Endothelial cell of umbilical vein (primary cell): ENCODE data around the gene ICA1L. TPM values are rescaled to one million over a fixed set of nuclear protein-coding genes. Genes with fewer than 3 reads are reported as not detected.

ENCODE experiments used
- BruUV-seq: library from RNA; stranded (reverse); fragments of 400-500 nt; replicated peaks from 2 replicates; lab custom pipeline; 2021; lab: Mats Ljungman, UMichigan
- CTCF ChIA-PET: fragments of 300-600, 350-600 bp; sonication (Branson Sonifier 250); formaldehyde crosslinking; loops from one replicate; lab custom pipeline; 2021; ENCODE audit warnings: antibody characterized with exemption, inconsistent platforms; lab: Charles Lee
- POLR2A ChIA-PET: fragments of 300-600, 350-600 bp; sonication (Branson Sonifier 250); formaldehyde crosslinking; loops from one replicate; lab custom pipeline; 2021; ENCODE audit warnings: antibody characterized with exemption, inconsistent platforms; lab: Charles Lee
- DNase-seq: peaks from one replicate; pipeline ENCODE4 v3.0.0-alpha.2; 2011; ENCODE audit warnings: low read depth, low spot score
- FAIRE-seq: peaks from 2 replicates; lab custom pipeline; 2011; peaks lifted over from hg19 to GRCh38; lab: Jason Lieb, UNC
- H2AFZ ChIP-seq: 2 replicates; pipeline ENCODE4 v1.6.0; 2012; ENCODE audit warnings: low read depth, low read length, control low read depth, inconsistent platforms
- H3K27ac ChIP-seq: 2 replicates; pipeline ENCODE4 v1.5.1; 2011; ENCODE audit warnings: low read depth, mild to moderate bottlenecking, control low read depth, low read length, moderate library complexity; ENCODE audit not compliant: insufficient read depth
- H3K27me3 ChIP-seq, 2 experiments: 2 replicates each; pipeline versions ENCODE4 v1.6.0 to v1.6.1; 2011; ENCODE audit warnings: low read length in 2 of 2, mixed read lengths in 1 of 2; ENCODE audit not compliant: control insufficient read depth in 2 of 2, insufficient read depth in 2 of 2
- H3K36me3 ChIP-seq, 2 experiments: 2 replicates in 1 of 2; 3 replicates in 1 of 2; pipeline ENCODE4 v1.5.1; 2011; ENCODE audit warnings: low read length in 2 of 2, mild to moderate bottlenecking in 1 of 2, moderate library complexity in 1 of 2; ENCODE audit not compliant: control insufficient read depth in 2 of 2, insufficient read depth in 2 of 2; ENCODE audit errors: extremely low read depth in 1 of 2
- H3K4me1 ChIP-seq: 3 replicates; pipeline ENCODE4 v1.5.1; 2011; ENCODE audit warnings: mild to moderate bottlenecking, low read length; ENCODE audit not compliant: control insufficient read depth, insufficient read depth; ENCODE audit errors: extremely low read depth
- H3K4me2 ChIP-seq: 2 replicates; pipeline ENCODE4 v1.6.1; 2011; ENCODE audit warnings: low read length, control low read depth, mixed read lengths; ENCODE audit not compliant: insufficient read depth
- H3K4me3 ChIP-seq, 3 experiments: fragments of 200-600 bp in 1 of 3; sonication (generic), shearing (Covaris generic) in 1 of 3; replicated peaks in 1 of 3; 2 replicates each; pipeline ENCODE4 v1.5.1; 2011 to 2016; ENCODE audit warnings: control low read depth in 3 of 3, low read length in 3 of 3, mild to moderate bottlenecking in 2 of 3, inconsistent platforms in 1 of 3, low read depth in 1 of 3, moderate library complexity in 1 of 3; ENCODE audit not compliant: insufficient read depth in 1 of 3
- H3K79me2 ChIP-seq: 2 replicates; pipeline ENCODE4 v1.6.0; 2012; ENCODE audit warnings: low read length, inconsistent platforms; ENCODE audit not compliant: control insufficient read depth, insufficient read depth
- H3K9ac ChIP-seq: replicated peaks from 2 replicates; pipeline ENCODE3; 2011; ENCODE audit warnings: low read length, control low read depth; ENCODE audit not compliant: insufficient read depth; ENCODE audit errors: extremely low read depth
- H3K9me1 ChIP-seq: replicated peaks from 3 replicates; pipeline ENCODE4 v1.6.0; 2011; ENCODE audit warnings: mild to moderate bottlenecking, low read length; ENCODE audit not compliant: control insufficient read depth, insufficient read depth; ENCODE audit errors: extremely low read depth
- H3K9me3 ChIP-seq: replicated peaks from 2 replicates; pipeline ENCODE4 v1.5.1; 2012; ENCODE audit warnings: low read length, inconsistent platforms; ENCODE audit not compliant: control insufficient read depth, insufficient read depth
- H4K20me1 ChIP-seq: replicated peaks from 2 replicates; pipeline ENCODE3; 2011; ENCODE audit warnings: mild to moderate bottlenecking, low read length; ENCODE audit not compliant: control insufficient read depth, insufficient read depth; ENCODE audit errors: extremely low read depth
- CTCF ChIP-seq, 2 donors: IDR thresholded peaks; 1 replicate in 1 of 2; 2 replicates in 1 of 2; pipeline ENCODE4 v1.5.1; 2011; ENCODE audit warnings: low read length in 2 of 2, mild to moderate bottlenecking in 2 of 2, moderate library complexity in 2 of 2, control low read depth in 1 of 2, inconsistent platforms in 1 of 2, low read depth in 1 of 2; ENCODE audit not compliant: insufficient read depth in 1 of 2; ENCODE audit errors: extremely low read depth in 1 of 2
- EZH2 ChIP-seq: IDR thresholded peaks from 2 replicates; pipeline ENCODE4 v1.6.1; 2012; ENCODE audit warnings: borderline replicate concordance, low read depth, mild to moderate bottlenecking, moderate library complexity, low read length, inconsistent platforms; ENCODE audit not compliant: severe bottlenecking
- FOS ChIP-seq: IDR thresholded peaks from 2 replicates; pipeline ENCODE4 v1.6.1; 2011; ENCODE audit warnings: mild to moderate bottlenecking, low read length, moderate library complexity, borderline replicate concordance; ENCODE audit not compliant: insufficient read depth
- JUN ChIP-seq: IDR thresholded peaks from 2 replicates; pipeline ENCODE4 v1.6.1; 2011; ENCODE audit warnings: borderline replicate concordance, low read depth; ENCODE audit not compliant: insufficient read length, insufficient read depth
- MYC ChIP-seq: IDR thresholded peaks from one replicate; pipeline ENCODE4 v1.6.1; 2011; ENCODE audit warnings: mild to moderate bottlenecking, low read depth, low read length
- POLR2A ChIP-seq: IDR thresholded peaks from 2 replicates; pipeline ENCODE4 v1.6.1; 2012; ENCODE audit warnings: low read depth, mild to moderate bottlenecking, control low read depth, low read length
- POLR2AphosphoS5 ChIP-seq: IDR thresholded peaks from 2 replicates; pipeline ENCODE4 v1.6.1; 2012; ENCODE audit warnings: low read depth, mild to moderate bottlenecking, control low read depth, low read length, moderate library complexity; ENCODE audit not compliant: insufficient read depth
- dilution Hi-C: fragments of 300-500 bp; cut with MboI; formaldehyde crosslinking; loops from one replicate; pipeline ENCODE4 v1.15.0; 2019; ENCODE audit warnings: low sequenced_read_pairs; ENCODE audit not compliant: extremely low pct_ligation_motif_present
- intact Hi-C: fragments of 100-400 bp; cut with micrococcal nuclease; formaldehyde crosslinking; loops from one replicate; pipeline ENCODE4 v1.10.0; 2022
- polyA plus RNA-seq, 4 experiments: library from polyadenylated mRNA; depleted of rRNA in 3 of 4; stranded (reverse) in 3 of 4; unstranded in 1 of 4; fragments of >200 nt; gene quantifications; 2 replicates each; pipeline versions ENCODE4 v1.2.1 to v1.2.3, GENCODE V29; 2011 to 2012; ENCODE audit warnings: missing spikeins in 1 of 4
- total RNA-seq: library from RNA; stranded (reverse); gene quantifications from 2 replicates; pipeline ENCODE4 v1.2.3, GENCODE V29; 2021

ICA1L gene
- total and polyA plus RNA-seq, 2 donors (not counting 3 experiments of a cell fraction or from before 2014, with no cell fraction given), result 1.6 to 3.7 TPM

GRCh38 chr2:202885190-202885589 lies 13.6 kb upstream of the ICA1L start:
- peaks cover 3% of the 10 kb centered on the region for H3K4me1 ChIP-seq
- H4K20me1 ChIP-seq, result no peaks in the 10 kb centered on the region
- no peak for FAIRE-seq
- dilution Hi-C loops, result no loop called here
- peaks cover 0 to 2% of the 10 kb centered on the region in 2 experiments for H3K36me3 ChIP-seq
- TF ChIP-seq POLR2A (no peak), FOS (no peak), CTCF (IDR thresholded peaks at IDR 0.05; ENCODE audit: extremely low read depth in 1 of 2, insufficient read depth in 1 of 2, low read depth in 1 of 2, low read length in 2 of 2) (no peak), MYC (no peak), POLR2AphosphoS5 (no peak), EZH2 (no peak), JUN (no peak)
- H3K27me3 ChIP-seq, result no peaks in the 10 kb centered on the region
- H3K9me1 ChIP-seq, result no peaks in the 10 kb centered on the region
- no peak overlapping the region for H3K4me3 ChIP-seq
- CTCF ChIA-PET, result no interaction called here
- no peaks in the 10 kb centered on the region for H3K9me3 ChIP-seq
- no peak overlapping the region for H3K4me2 ChIP-seq
- POLR2A ChIA-PET, result no interaction called here
- H3K79me2 ChIP-seq, result no peaks in the 10 kb centered on the region
- no peak overlapping the region for H2AFZ ChIP-seq
- intact Hi-C loops, result no loop called here
- no TSS peak for BruUV-seq
- no peak for DNase-seq
- no peak overlapping the region for H3K9ac ChIP-seq
- H3K27ac ChIP-seq, result no peak overlapping the region
